PC-3 (cell line): ENCODE measurements around the gene MS4A6E.

Experiments used
- CTCF ChIP-seq: fragments of 300-600 bp; sonication (generic); conservative IDR thresholded peaks from 2 replicates; pipeline ENCODE4 v1.5.1; 2017; ENCODE audit warnings: antibody characterized with exemption, low read depth, mild to moderate bottlenecking, low read length
- EZH2 ChIP-seq: fragments of 300-600 bp; sonication (generic); IDR thresholded peaks from one replicate; pipeline ENCODE4 v1.6.1; 2017; ENCODE audit warnings: antibody characterized with exemption, mild to moderate bottlenecking, low read length; ENCODE audit not compliant: unreplicated experiment
- EZH2phosphoT487 ChIP-seq: fragments of 300-600 bp; sonication (generic); IDR thresholded peaks from 2 replicates; pipeline ENCODE4 v1.6.1; 2018; ENCODE audit warnings: mild to moderate bottlenecking, antibody characterized with exemption, low read length, borderline replicate concordance

- TF ChIP-seq CTCF (no peak), EZH2phosphoT487 (no peak), EZH2 (no peak)
Observed at GRCh38 chr11:60321051-60321450, 6.0 kb upstream of the MS4A6E start.
